B cell (primary cell): ENCODE results near the gene NPFF. TPM values are rescaled to one million over a fixed set of nuclear protein-coding genes. Genes with fewer than 3 reads are reported as not detected.
A peak's percentile ranks its signal among the peaks of the same experiment; 100 is the strongest.

Experiments used
- ATAC-seq: fragments of 200-7000 bp; cut with Tn5 transposase; one replicate; pipeline ENCODE4 v1.10.0; 2021; ENCODE audit warnings: low read depth, mild to moderate bottlenecking, moderate number of reproducible peaks, moderate library complexity
- CTCF ChIA-PET: fragments of 350-600 bp; sonication (Branson Sonifier 250); formaldehyde crosslinking; loops from one replicate; lab custom pipeline; 2021; ENCODE audit warnings: antibody characterized with exemption, inconsistent platforms; lab: Charles Lee
- POLR2A ChIA-PET: fragments of 350-600 bp; sonication (Branson Sonifier 250); formaldehyde crosslinking; loops from one replicate; lab custom pipeline; 2021; ENCODE audit warnings: antibody characterized with exemption; lab: Charles Lee
- DNase-seq: peaks from one replicate; pipeline ENCODE4 v3.0.0; 2013
- H2AFZ ChIP-seq: 2 replicates; pipeline ENCODE4 v1.6.1; 2012; ENCODE audit warnings: mild to moderate bottlenecking, low read depth, low read length; ENCODE audit not compliant: insufficient read depth, poor library complexity, severe bottlenecking
- H3K27ac ChIP-seq, 2 donors: 1 replicate in 1 of 2; 2 replicates in 1 of 2; pipeline ENCODE4 v1.5.1; 2012 to 2013; ENCODE audit warnings: low read length in 2 of 2, mild to moderate bottlenecking in 2 of 2, moderate library complexity in 1 of 2
- H3K27me3 ChIP-seq, 4 experiments: fragments of 200-600 bp in 1 of 4; sonication (generic) in 1 of 4; replicated peaks in 1 of 4; 1 replicate in 2 of 4; 2 replicates in 2 of 4; pipeline versions ENCODE4 v1.6.1 to v1.7.0; 2013 to 2016; ENCODE audit warnings: low read length in 3 of 4, mild to moderate bottlenecking in 2 of 4, mixed read lengths in 1 of 4, moderate library complexity in 1 of 4; ENCODE audit not compliant: insufficient read depth in 4 of 4, control insufficient read depth in 3 of 4; ENCODE audit errors: control extremely low read depth in 1 of 4
- H3K36me3 ChIP-seq, 2 experiments: replicated peaks in 1 of 2; 1 replicate in 1 of 2; 2 replicates in 1 of 2; pipeline versions ENCODE4 v1.6.1 to v1.7.1; 2013; ENCODE audit warnings: low read length in 1 of 2; ENCODE audit not compliant: insufficient read depth in 2 of 2, control insufficient read depth in 1 of 2; ENCODE audit errors: control extremely low read depth in 1 of 2, extremely low read depth in 1 of 2
- H3K4me1 ChIP-seq, 2 donors: fragments of 200-600 bp in 1 of 2; sonication (generic) in 1 of 2; 1 replicate in 1 of 2; 2 replicates in 1 of 2; pipeline versions ENCODE4 v1.5.1 to v1.6.1; 2013 to 2017; ENCODE audit warnings: low read length in 2 of 2; ENCODE audit not compliant: control insufficient read depth in 2 of 2, insufficient read depth in 2 of 2
- H3K4me2 ChIP-seq: replicated peaks from 2 replicates; pipeline ENCODE3; 2012; ENCODE audit warnings: mild to moderate bottlenecking, low read depth, low read length; ENCODE audit not compliant: poor library complexity, severe bottlenecking
- H3K4me3 ChIP-seq, 5 experiments: fragments of 200-600 bp in 1 of 5; sonication (generic) in 1 of 5; 1 replicate in 3 of 5; 2 replicates in 2 of 5; pipeline versions ENCODE4 v1.5.1 to v1.7.0; 2011 to 2016; ENCODE audit warnings: low read length in 4 of 5, mild to moderate bottlenecking in 4 of 5, low read depth in 2 of 5, control low read depth in 1 of 5, moderate library complexity in 1 of 5; ENCODE audit not compliant: insufficient read depth in 1 of 5; ENCODE audit errors: control extremely low read depth in 1 of 5, extremely low read depth in 1 of 5
- H3K79me2 ChIP-seq: fragments of 200-600 bp; sonication (generic); one replicate; pipeline ENCODE4 v1.6.0; 2016; ENCODE audit warnings: low read length; ENCODE audit not compliant: control insufficient read depth, insufficient read depth
- H3K9ac ChIP-seq: fragments of 200-600 bp; sonication (generic); 2 replicates; pipeline ENCODE4 v1.6.1; 2017; ENCODE audit warnings: mild to moderate bottlenecking, low read length, moderate library complexity
- H3K9me3 ChIP-seq, 3 donors: one replicate each; pipeline versions ENCODE4 v1.6.1 to v1.7.1; 2013; ENCODE audit warnings: low read length in 2 of 3; ENCODE audit not compliant: control insufficient read depth in 2 of 3, insufficient read depth in 1 of 3; ENCODE audit errors: control extremely low read depth in 1 of 3
- H4K20me1 ChIP-seq: 2 replicates; pipeline ENCODE4 v1.6.0; 2012; ENCODE audit warnings: mild to moderate bottlenecking, low read length; ENCODE audit not compliant: insufficient read depth, control insufficient read depth, poor library complexity, severe bottlenecking
- H3K27ac Mint-ChIP-seq: one replicate; pipeline ENCODE4 v1.8.0; 2021; ENCODE audit warnings: mixed read lengths
- H3K27me3 Mint-ChIP-seq: one replicate; pipeline ENCODE4 v1.8.0; 2021; ENCODE audit warnings: mixed read lengths
- H3K4me1 Mint-ChIP-seq: one replicate; pipeline ENCODE4 v1.8.0; 2021; ENCODE audit warnings: mixed read lengths
- H3K4me3 Mint-ChIP-seq: one replicate; pipeline ENCODE4 v1.8.0; 2021; ENCODE audit warnings: mixed read lengths
- H3K9me3 Mint-ChIP-seq: one replicate; pipeline ENCODE4 v1.8.0; 2022; ENCODE audit warnings: mixed read lengths; ENCODE audit not compliant: insufficient read depth
- CTCF ChIP-seq: fragments of 200-600 bp; IDR thresholded peaks from one replicate; pipeline ENCODE4 v1.8.0; 2022; ENCODE audit warnings: antibody characterized with exemption, mild to moderate bottlenecking
- EZH2 ChIP-seq: IDR thresholded peaks from 2 replicates; pipeline ENCODE4 v1.6.1; 2012; ENCODE audit warnings: borderline replicate concordance, low read depth, mild to moderate bottlenecking, moderate library complexity, low read length; ENCODE audit not compliant: insufficient read depth, poor library complexity, severe bottlenecking
- WGBS: methylation state at CpG from one replicate; pipeline ENCODE4 v1.1.5; 2013; ENCODE audit warnings: missing lambda C conversion rate; ENCODE audit not compliant: insufficient coverage; 5-methylcytosine and 5-hydroxymethylcytosine counted together
- intact Hi-C: fragments of 100-400 bp; cut with micrococcal nuclease; formaldehyde crosslinking; loops from one replicate; pipeline ENCODE4 v1.10.0; 2022
- polyA plus RNA-seq: library from polyadenylated mRNA; depleted of rRNA; stranded (reverse); fragments of >200 nt; gene quantifications from 2 replicates; pipeline ENCODE4 v1.2.3, GENCODE V29; 2012
- total RNA-seq, 2 donors: library from RNA; stranded (reverse); fragments of 120-200 nt in 1 of 2; gene quantifications; 1 replicate in 1 of 2; 2 replicates in 1 of 2; pipeline versions ENCODE4 v1.2.3 to v1.2.4, GENCODE V29; 2013 to 2022

NPFF gene
- total and polyA plus RNA-seq, 2 donors (not counting 1 experiment from before 2014, with no cell fraction given): 0.34 TPM; not detected in 1

GRCh38 chr12:53501615-53502181 lies 5.6 kb downstream of the NPFF start:
- Mint-ChIP-seq H3K9me3 (no peaks in the 10 kb centered on the region), H3K27ac (peak overlapping the region; percentile 97), H3K4me3 (peak overlapping the region; percentile 92), H3K4me1 (peaks cover 29% of the 10 kb centered on the region), H3K27me3 (no peaks in the 10 kb centered on the region)
- TF ChIP-seq EZH2 (no peak), CTCF (no peak)
- peak overlapping the region; percentile 99 for H3K9ac ChIP-seq
- peaks cover 22 to 28% of the 10 kb centered on the region in 2 donors for H3K4me1 ChIP-seq
- peaks cover 0 to 6% (median 0%) of the 10 kb centered on the region in 3 donors for H3K9me3 ChIP-seq
- H2AFZ ChIP-seq: peak overlapping the region; percentile 94
- ChIA-PET CTCF (interaction anchor here (0.9 to 3.5 kb wide), 11 partner anchors 7 to 288 kb away, joined by 3 to 27 read pairs (median 5); partner anchors contain the start of genes AAAS and SP1), POLR2A (interaction anchor here (0.9 to 2.6 kb wide), 11 partner anchors 9 to 180 kb away, joined by 3 to 15 read pairs (median 4); partner anchors contain the start of genes AAAS, PRR13 and SP1)
- no peaks in the 10 kb centered on the region for H4K20me1 ChIP-seq
- H3K79me2 ChIP-seq: peaks cover 21% of the 10 kb centered on the region
- intact Hi-C loops: loop anchor here (1.0 to 2.0 kb wide), 5 partner anchors 8 to 321 kb away; partner anchors contain the start of genes ATF7, CALCOCO1, CSAD and ZNF740
- H3K27me3 ChIP-seq: no peaks in the 10 kb centered on the region
- H3K4me3 ChIP-seq: peak overlapping the region; percentile 34 to 94 (median 72)
- WGBS: 61% methylated on average over 6 of the region's 10 CpGs
- H3K27ac ChIP-seq: peak overlapping the region; percentile 95 to 97
- DNase-seq (no peak), ATAC-seq (no peak)
- H3K4me2 ChIP-seq: peak overlapping the region; percentile 85
- H3K36me3 ChIP-seq: peaks cover 0 to 24% of the 10 kb centered on the region in 2 experiments
